Cardiac muscle cell (in vitro differentiated cells and primary cell): ENCODE measurements around the gene FAF2. TPM values are rescaled to one million over a fixed set of nuclear protein-coding genes. Genes with fewer than 3 reads are reported as not detected.

Experiments
- DNase-seq, 2 donors: peaks; one replicate each; pipeline versions ENCODE4 v3.0.0 to v3.0.0-alpha.2; 2010 to 2017; ENCODE audit warnings: low read depth in 1 of 2, low spot score in 1 of 2
- H3K27ac ChIP-seq: fragments of 200-600 bp; sonication (generic); 2 replicates; pipeline ENCODE4 v1.5.1; 2016
- H3K27me3 ChIP-seq: fragments of 200-600 bp; sonication (generic); 2 replicates; pipeline ENCODE4 v1.6.0; 2016; ENCODE audit warnings: control low read depth
- H3K36me3 ChIP-seq: fragments of 200-600 bp; sonication (generic); 2 replicates; pipeline ENCODE4 v1.5.1; 2016; ENCODE audit warnings: control low read depth
- H3K4me1 ChIP-seq: fragments of 200-600 bp; sonication (generic); 2 replicates; pipeline ENCODE4 v1.8.1; 2017; ENCODE audit warnings: low read depth, mild to moderate bottlenecking, mixed run types
- H3K4me3 ChIP-seq: fragments of 200-600 bp; sonication (generic); 2 replicates; pipeline ENCODE4 v1.5.1; 2016; ENCODE audit warnings: mild to moderate bottlenecking
- H3K9me3 ChIP-seq: fragments of 200-600 bp; sonication (generic); 2 replicates; pipeline ENCODE4 v1.5.1; 2017; ENCODE audit warnings: low read depth, mild to moderate bottlenecking, control low read depth
- CTCF ChIP-seq: IDR thresholded peaks from 2 replicates; pipeline ENCODE4 v1.5.1; 2012; ENCODE audit warnings: low read depth, mild to moderate bottlenecking, low read length
- polyA plus RNA-seq: library from polyadenylated mRNA; unstranded; fragments of >200 nt; fragmentation: Nextera tagmentation; extraction: Ambion mirVana; gene quantifications from 2 replicates; pipeline ENCODE4 v1.2.1, GENCODE V29; 2016
- total RNA-seq: library from RNA; depleted of rRNA; stranded (reverse); fragments of >200 nt; gene quantifications from 2 replicates; pipeline ENCODE4 v1.2.3, GENCODE V29; 2016

FAF2 gene
- total and polyA plus RNA-seq, 2 experiments from 2014 or later = 26.1 to 29.0 TPM

- TF ChIP-seq CTCF = no peak
- Histone ChIP-seq H3K27me3 (no peaks in the 10 kb centered on the region), H3K4me1 (no peaks in the 10 kb centered on the region), H3K36me3 (peaks cover 67% of the 10 kb centered on the region), H3K27ac (no peak overlapping the region), H3K4me3 (no peak overlapping the region), H3K9me3 (no peaks in the 10 kb centered on the region)
- peak in 1 of 2 donors; percentile 50 for DNase-seq
These were observed 53.1 kb downstream of the FAF2 start for GRCh38 chr5:176501333-176501732.

GRCh38 chr5:176503496-176503895, 55.3 kb downstream of the FAF2 start:
- DNase-seq = no peak
- no peaks in the 10 kb centered on the region for H3K4me1 ChIP-seq
- no peak overlapping the region for H3K27ac ChIP-seq
- no peaks in the 10 kb centered on the region for H3K27me3 ChIP-seq
- no peaks in the 10 kb centered on the region for H3K9me3 ChIP-seq
- no peak overlapping the region for H3K4me3 ChIP-seq
- TF ChIP-seq CTCF = no peak
- H3K36me3 ChIP-seq = peaks cover 63% of the 10 kb centered on the region

GRCh38 chr5:176507911-176508310, 59.7 kb downstream of the FAF2 start:
- no peaks in the 10 kb centered on the region for H3K27me3 ChIP-seq
- H3K4me1 ChIP-seq = no peaks in the 10 kb centered on the region
- H3K27ac ChIP-seq = peak overlapping the region; percentile 75
- no peak overlapping the region for H3K4me3 ChIP-seq
- H3K9me3 ChIP-seq = no peaks in the 10 kb centered on the region
- no peak for DNase-seq
- peaks cover 25% of the 10 kb centered on the region for H3K36me3 ChIP-seq
- TF ChIP-seq CTCF = no peak

- H3K36me3 ChIP-seq = peaks cover 24% of the 10 kb centered on the region
- no peaks in the 10 kb centered on the region for H3K9me3 ChIP-seq
- no peaks in the 10 kb centered on the region for H3K4me1 ChIP-seq
- no peak for DNase-seq
- H3K27ac ChIP-seq = peak overlapping the region; percentile 75
- no peak for TF ChIP-seq CTCF
- H3K4me3 ChIP-seq = no peak overlapping the region
- H3K27me3 ChIP-seq = no peaks in the 10 kb centered on the region
These were observed 60.4 kb downstream of the FAF2 start for GRCh38 chr5:176508603-176509002.

- Histone ChIP-seq H3K36me3 (no peaks in the 10 kb centered on the region), H3K9me3 (no peaks in the 10 kb centered on the region), H3K4me3 (no peak overlapping the region), H3K27me3 (no peaks in the 10 kb centered on the region), H3K27ac (no peak overlapping the region), H3K4me1 (no peaks in the 10 kb centered on the region)
- no peak for DNase-seq
- no peak for TF ChIP-seq CTCF
These were observed 65.6 kb downstream of the FAF2 start for GRCh38 chr5:176513788-176514187.
